Measurements from ENCODE around the gene ZBTB11.

DNA sequence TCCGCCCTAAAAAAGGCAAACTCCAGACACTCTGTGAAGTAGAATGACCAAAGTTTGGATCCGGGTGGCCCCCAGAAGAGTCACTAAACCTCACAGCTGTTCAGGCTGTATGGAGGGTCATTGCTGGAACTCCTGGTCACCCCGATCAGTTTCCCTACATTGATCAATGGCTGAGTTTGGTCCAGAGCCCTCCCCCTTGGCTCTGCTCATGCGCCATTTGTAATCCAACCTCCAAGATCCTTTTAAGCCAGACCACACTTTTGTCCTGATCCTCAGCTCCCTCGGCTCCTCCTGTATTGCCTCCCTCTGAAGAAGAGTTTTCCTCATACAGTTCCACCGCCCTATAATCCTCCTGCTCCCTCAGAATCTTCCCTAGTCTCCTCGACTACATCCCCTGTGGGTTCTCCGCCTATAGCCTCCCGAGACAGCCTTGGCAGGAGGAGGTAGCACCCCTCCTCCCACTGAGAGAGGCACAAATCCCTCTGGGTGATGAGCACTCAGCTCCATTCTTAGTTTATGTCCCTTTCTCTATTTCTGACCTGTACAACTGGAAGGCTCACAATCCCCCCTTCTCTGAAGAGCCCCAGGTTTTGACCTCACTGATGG, 42.2 kb downstream of the ZBTB11 start:
- TF ChIP-seq, protein P1, sequence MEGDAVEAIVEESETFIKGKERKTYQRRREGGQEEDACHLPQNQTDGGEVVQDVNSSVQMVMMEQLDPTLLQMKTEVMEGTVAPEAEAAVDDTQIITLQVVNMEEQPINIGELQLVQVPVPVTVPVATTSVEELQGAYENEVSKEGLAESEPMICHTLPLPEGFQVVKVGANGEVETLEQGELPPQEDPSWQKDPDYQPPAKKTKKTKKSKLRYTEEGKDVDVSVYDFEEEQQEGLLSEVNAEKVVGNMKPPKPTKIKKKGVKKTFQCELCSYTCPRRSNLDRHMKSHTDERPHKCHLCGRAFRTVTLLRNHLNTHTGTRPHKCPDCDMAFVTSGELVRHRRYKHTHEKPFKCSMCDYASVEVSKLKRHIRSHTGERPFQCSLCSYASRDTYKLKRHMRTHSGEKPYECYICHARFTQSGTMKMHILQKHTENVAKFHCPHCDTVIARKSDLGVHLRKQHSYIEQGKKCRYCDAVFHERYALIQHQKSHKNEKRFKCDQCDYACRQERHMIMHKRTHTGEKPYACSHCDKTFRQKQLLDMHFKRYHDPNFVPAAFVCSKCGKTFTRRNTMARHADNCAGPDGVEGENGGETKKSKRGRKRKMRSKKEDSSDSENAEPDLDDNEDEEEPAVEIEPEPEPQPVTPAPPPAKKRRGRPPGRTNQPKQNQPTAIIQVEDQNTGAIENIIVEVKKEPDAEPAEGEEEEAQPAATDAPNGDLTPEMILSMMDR (IDR thresholded peaks at IDR 0.05) = no peak
- TF ChIP-seq POLR2A (IDR thresholded peaks at IDR 0.05) = no peak
